ENCODE measurements around the gene KCNJ9.

- no peak for TF ChIP-seq CTCF (IDR thresholded peaks at IDR 0.05; ENCODE audit: low read depth, low read length)
- TF ChIP-seq, protein P1, sequence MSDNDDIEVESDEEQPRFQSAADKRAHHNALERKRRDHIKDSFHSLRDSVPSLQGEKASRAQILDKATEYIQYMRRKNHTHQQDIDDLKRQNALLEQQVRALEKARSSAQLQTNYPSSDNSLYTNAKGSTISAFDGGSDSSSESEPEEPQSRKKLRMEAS (IDR thresholded peaks at IDR 0.05; ENCODE audit: low read depth, low read length): no peak
- peak; percentile 36 for TF ChIP-seq POLR2A (IDR thresholded peaks at IDR 0.05; ENCODE audit: extremely low read depth, insufficient read length)
- no peak for TF ChIP-seq MYC (IDR thresholded peaks at IDR 0.05; ENCODE audit: low read depth, low read length)
Measured at GRCh38 chr1:160098852-160099561, 17.7 kb downstream of the KCNJ9 start.

All from NB4 (cell line).